ENCODE results near the gene ZFYVE21.

GRCh38 chr14:103675957-103676356 lies 39.7 kb upstream of the ZFYVE21 start:
- TF ChIP-seq, protein P1, sequence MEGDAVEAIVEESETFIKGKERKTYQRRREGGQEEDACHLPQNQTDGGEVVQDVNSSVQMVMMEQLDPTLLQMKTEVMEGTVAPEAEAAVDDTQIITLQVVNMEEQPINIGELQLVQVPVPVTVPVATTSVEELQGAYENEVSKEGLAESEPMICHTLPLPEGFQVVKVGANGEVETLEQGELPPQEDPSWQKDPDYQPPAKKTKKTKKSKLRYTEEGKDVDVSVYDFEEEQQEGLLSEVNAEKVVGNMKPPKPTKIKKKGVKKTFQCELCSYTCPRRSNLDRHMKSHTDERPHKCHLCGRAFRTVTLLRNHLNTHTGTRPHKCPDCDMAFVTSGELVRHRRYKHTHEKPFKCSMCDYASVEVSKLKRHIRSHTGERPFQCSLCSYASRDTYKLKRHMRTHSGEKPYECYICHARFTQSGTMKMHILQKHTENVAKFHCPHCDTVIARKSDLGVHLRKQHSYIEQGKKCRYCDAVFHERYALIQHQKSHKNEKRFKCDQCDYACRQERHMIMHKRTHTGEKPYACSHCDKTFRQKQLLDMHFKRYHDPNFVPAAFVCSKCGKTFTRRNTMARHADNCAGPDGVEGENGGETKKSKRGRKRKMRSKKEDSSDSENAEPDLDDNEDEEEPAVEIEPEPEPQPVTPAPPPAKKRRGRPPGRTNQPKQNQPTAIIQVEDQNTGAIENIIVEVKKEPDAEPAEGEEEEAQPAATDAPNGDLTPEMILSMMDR (IDR thresholded peaks at IDR 0.05) = no peak
- no peak for TF ChIP-seq POLR2A (IDR thresholded peaks at IDR 0.05)
